ENCODE results near the gene SPO11. TPM values are rescaled to one million over a fixed set of nuclear protein-coding genes. Genes with fewer than 3 reads are reported as not detected.

SPO11 gene
- total RNA-seq, 1 experiment from 2014 or later: not detected

GRCh38 chr20:57327820-57328219, 1.8 kb upstream of the SPO11 start:
- H4K20me1 ChIP-seq (ENCODE audit: control insufficient read depth, insufficient read depth, insufficient read length): no peaks in the 10 kb centered on the region
- no peak overlapping the region for H2BK12ac ChIP-seq (ENCODE audit: insufficient read length, low read depth, low read length)
- no CpG with 5 or more reads among the region's 6 CpGs for WGBS (ENCODE audit: extremely low coverage, insufficient read length, low lambda C conversion rate)
- H3K18ac ChIP-seq (ENCODE audit: insufficient read length, low read depth, low read length): no peak overlapping the region
- no peak overlapping the region for H2AK5ac ChIP-seq (ENCODE audit: insufficient read length, low read length)
- H3T11ph ChIP-seq (ENCODE audit: low read length): no peak overlapping the region
- no peaks in the 10 kb centered on the region for H3K9me3 Mint-ChIP-seq
- H3K27me3 ChIP-seq (ENCODE audit: insufficient read depth, low read length): no peaks in the 10 kb centered on the region
- no peak overlapping the region for H2BK120ac ChIP-seq (ENCODE audit: low read depth, low read length, poor library complexity, severe bottlenecking)
- no peaks in the 10 kb centered on the region for H3K79me1 ChIP-seq (ENCODE audit: insufficient read depth, low read depth, low read length, poor library complexity, severe bottlenecking)
- H2BK15ac ChIP-seq (ENCODE audit: low read depth, low read length): no peak overlapping the region
- H3K4me3 Mint-ChIP-seq: no peak overlapping the region; a peak in 1 of 5 replicates
- no peak overlapping the region for H3K9ac ChIP-seq (ENCODE audit: extremely low read depth, insufficient read length, low read length)
- no peak overlapping the region for H2BK5ac ChIP-seq (ENCODE audit: insufficient read length, low read length)
- no peak overlapping the region for H4K8ac ChIP-seq (replicated peaks; ENCODE audit: insufficient read length, low read depth, low read length)
- H3K56ac ChIP-seq (ENCODE audit: insufficient read length, low read depth, low read length): no peak overlapping the region
- H2BK20ac ChIP-seq (ENCODE audit: low read depth, low read length, poor library complexity, severe bottlenecking): no peak overlapping the region
- H3K27ac ChIP-seq (ENCODE audit: insufficient read length, low read depth, low read length): no peak overlapping the region
- H3K14ac ChIP-seq (ENCODE audit: insufficient read depth, low read length): no peak overlapping the region
- peak overlapping the region in 1 of 3 experiments; percentile 52; a peak in 1 of 7 replicates for H3K27ac Mint-ChIP-seq
- H3K4ac ChIP-seq (ENCODE audit: low read depth, low read length): no peak overlapping the region
- peaks cover 22% of the 10 kb centered on the region for H3K27me3 Mint-ChIP-seq (ENCODE audit: low read depth)
- H3K23ac ChIP-seq (ENCODE audit: insufficient read length, low read depth, low read length): no peak overlapping the region
- H3K79me2 ChIP-seq (ENCODE audit: insufficient read depth, low read length): no peaks in the 10 kb centered on the region
- no peaks in the 10 kb centered on the region for H3K23me2 ChIP-seq (ENCODE audit: insufficient read length, low read depth, low read length, poor library complexity, severe bottlenecking)
- H4K5ac ChIP-seq (ENCODE audit: insufficient read length, low read depth, low read length): no peak overlapping the region
- H3K4me2 ChIP-seq (ENCODE audit: insufficient read depth, insufficient read length, low read length): no peak overlapping the region
- TF ChIP-seq, protein P1, sequence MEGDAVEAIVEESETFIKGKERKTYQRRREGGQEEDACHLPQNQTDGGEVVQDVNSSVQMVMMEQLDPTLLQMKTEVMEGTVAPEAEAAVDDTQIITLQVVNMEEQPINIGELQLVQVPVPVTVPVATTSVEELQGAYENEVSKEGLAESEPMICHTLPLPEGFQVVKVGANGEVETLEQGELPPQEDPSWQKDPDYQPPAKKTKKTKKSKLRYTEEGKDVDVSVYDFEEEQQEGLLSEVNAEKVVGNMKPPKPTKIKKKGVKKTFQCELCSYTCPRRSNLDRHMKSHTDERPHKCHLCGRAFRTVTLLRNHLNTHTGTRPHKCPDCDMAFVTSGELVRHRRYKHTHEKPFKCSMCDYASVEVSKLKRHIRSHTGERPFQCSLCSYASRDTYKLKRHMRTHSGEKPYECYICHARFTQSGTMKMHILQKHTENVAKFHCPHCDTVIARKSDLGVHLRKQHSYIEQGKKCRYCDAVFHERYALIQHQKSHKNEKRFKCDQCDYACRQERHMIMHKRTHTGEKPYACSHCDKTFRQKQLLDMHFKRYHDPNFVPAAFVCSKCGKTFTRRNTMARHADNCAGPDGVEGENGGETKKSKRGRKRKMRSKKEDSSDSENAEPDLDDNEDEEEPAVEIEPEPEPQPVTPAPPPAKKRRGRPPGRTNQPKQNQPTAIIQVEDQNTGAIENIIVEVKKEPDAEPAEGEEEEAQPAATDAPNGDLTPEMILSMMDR (conservative IDR thresholded peaks at IDR 0.05): no peak
- no peaks in the 10 kb centered on the region for H3K9me3 ChIP-seq (ENCODE audit: control insufficient read depth, low read depth, low read length)
- H3K36me3 Mint-ChIP-seq (ENCODE audit: insufficient read depth in 1 of 3, low read depth in 3 of 3): no peaks in the 10 kb centered on the region
- no peak overlapping the region for H2AFZ ChIP-seq (ENCODE audit: low read length)
- H3K4me1 ChIP-seq (ENCODE audit: insufficient read depth, low read length): no peaks in the 10 kb centered on the region
- H3K4me1 Mint-ChIP-seq: peaks cover 25 to 34% of the 10 kb centered on the region in 2 experiments
- no peak for DNase-seq
- no peak overlapping the region for H4K91ac ChIP-seq (ENCODE audit: insufficient read length, low read depth, low read length)

Data from H9 (cell line).